HG03159 (cell line): ENCODE measurements around the gene IVD.
A peak's percentile ranks its signal among the peaks of the same experiment; 100 is the strongest.

Experiments used
- ATAC-seq: cut with Tn5 transposase; IDR thresholded peaks from one replicate; pipeline ENCODE4 v1.9.1; 2021; ENCODE audit warnings: mild to moderate bottlenecking, moderate library complexity; ENCODE audit not compliant: unreplicated experiment

IVD gene

DNA sequence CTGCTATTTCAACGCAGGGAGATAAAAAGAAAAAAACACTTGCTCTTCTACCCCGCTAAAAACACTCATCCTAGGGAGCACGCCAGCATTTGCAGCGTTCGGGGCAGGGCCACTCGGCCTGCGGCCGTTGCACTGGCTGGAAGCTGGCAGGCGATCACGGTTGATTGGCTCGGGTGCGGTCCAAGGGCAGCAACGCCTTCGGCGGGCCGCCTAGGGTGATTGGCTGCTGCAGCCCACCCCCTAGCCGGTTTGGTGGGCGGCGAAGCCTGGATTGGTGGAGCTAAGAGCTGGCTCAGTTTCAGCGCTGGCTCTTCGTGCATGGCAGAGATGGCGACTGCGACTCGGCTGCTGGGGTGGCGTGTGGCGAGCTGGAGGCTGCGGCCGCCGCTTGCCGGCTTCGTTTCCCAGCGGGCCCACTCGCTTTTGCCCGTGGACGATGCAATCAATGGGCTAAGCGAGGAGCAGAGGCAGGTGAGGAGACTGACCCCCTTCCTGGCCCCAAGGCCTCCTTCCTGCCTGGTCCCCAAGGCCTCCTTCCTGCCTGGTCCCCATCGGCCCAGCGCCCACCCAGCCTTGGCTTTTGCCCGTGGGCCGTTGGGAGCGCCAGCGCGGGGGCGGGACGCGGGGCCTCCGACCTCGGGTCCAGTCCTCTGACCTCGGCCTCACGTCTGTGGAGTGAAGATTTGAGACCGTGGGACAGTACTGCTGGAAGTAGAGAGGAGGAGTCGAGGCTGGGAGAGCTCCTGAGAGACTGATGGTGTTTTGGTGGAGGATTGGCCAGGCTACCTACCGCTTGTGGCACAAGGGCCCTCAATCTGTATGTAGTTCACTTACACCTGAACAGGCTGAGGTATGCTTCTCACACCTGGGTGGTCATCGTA, at the start of gene IVD:
Gene IVD, plus strand, starts transcription at position 295 of the 881 bp plus-strand sequence. Its CDS starts 33 bp downstream, at position 328.
- ATAC-seq, result peak; percentile 85

DNA sequence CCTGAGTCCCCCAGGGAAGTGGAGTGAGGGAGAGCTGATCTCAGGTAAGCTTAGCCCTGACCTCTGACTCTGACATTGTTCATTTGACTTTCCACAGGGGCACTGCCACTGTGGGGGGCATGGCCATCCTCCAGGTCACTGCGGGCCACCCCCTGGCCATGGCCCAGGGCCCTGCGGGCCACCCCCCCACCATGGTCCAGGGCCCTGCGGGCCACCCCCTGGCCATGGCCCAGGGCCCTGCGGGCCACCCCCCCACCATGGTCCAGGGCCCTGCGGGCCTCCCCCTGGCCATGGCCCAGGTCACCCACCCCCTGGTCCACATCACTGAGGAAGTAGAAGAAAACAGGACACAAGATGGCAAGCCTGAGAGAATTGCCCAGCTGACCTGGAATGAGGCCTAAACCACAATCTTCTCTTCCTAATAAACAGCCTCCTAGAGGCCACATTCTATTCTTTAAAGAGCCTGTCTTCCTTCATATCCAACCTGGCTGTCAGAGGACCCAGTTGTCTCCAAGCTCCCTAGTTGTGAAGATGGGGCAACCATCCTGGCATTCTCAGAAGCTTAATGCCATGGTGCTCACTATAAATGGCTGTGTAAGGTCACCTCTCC, 49.5 kb upstream of the IVD start:
- ATAC-seq, result no peak

DNA sequence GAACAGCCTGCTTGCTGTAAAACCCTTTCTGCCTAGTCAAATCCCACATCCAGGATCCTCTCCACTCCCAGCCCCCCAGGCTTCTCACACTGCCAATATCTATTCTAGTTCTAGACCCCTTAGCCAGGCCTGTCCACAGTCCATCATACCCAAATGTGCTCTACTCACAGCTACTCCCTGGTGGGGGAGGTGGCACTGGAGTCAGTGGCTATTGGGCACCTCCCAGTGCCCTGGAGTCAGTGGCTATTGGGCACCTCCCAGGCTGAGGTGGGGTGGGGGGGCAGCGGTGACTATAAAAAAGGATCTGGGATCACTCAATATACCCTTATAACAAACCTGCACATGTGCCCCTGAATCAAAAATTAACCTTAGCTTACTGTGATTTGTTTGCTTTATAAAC, 48.3 kb upstream of the IVD start:
- no peak for ATAC-seq

DNA sequence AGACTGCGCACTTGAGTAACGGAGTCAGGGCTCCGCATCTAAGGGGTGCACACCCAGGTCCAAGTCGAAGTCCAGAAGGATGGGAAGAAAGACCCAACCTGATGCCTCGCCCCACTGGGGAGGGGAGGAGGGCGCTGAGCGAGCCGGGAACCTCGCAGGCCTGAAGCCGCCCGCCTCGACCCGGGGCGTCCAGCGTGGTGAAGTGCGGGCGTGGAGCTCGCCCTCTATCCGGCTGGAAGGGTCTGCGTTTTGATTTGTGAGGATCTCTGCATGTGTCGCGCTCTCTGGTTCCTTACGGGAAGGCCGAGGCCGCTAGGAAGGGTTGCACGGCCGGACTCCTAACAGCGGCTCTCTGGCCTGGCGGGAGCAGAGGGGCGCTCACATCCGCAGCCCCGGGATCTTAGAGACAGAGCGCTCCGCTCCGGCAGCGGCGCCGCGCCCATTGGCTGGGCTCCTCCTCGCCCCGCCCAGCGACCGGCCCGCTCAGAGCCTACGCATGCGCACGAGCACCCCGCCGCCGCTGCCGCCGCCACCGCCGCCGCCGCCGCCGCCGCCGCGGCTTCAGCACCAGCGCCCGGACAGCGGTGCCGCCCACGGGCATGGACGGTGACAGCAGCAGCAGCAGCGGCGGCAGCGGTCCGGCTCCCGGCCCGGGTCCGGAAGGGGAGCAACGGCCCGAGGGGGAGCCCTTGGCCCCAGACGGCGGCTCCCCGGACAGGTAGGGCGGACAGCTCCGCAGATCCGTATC, 47.7 kb upstream of the IVD start, which contains the start of gene DISP2:
Gene DISP2, plus strand, starts transcription at position 497 of the 748 bp plus-strand sequence. Its CDS starts 103 bp downstream, at position 600.
- peak; percentile 79 for ATAC-seq

DNA sequence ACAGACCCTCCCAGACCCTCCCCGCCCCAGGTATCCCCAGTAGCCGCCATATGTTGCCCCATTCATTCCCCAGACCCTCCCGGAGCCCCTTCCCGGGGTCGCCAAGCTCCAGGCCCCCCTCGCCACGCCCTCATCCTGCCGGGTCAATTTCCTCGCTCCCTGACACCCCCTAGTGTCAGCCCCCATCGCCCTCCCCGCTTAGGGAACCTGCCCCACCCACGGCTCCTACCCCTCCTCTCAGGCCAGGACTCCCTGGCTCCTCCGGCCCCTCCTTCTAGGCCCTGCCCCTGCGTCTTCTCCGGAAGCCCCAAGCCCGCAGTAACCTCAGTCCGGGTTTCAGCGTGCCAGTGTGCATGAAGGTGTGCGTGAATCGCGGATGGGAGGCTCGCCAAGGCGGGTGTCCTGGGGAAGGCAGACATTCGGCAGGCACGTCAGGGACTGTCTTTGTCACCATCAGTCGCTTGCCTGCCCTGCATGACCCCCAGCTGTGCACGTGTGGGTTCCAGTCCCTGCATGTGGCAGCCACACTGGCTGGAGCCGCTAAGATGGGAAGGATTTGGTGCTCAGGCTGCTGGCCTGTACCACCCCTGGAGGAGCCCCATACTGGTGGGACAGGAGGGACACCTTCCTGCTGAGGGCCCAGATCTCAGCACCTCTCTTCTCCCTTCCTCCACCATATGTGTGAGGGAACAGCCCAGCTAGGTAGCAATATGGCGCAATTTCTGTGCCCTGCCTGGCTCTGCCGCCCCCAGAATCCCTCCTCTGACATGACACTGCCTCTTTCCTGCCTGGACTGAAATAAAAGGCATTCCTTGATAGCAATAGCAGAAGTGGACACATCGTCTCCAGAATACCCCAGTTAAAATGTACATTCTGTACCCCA, 46.9 kb upstream of the IVD start:
- peak; percentile 11 for ATAC-seq

DNA sequence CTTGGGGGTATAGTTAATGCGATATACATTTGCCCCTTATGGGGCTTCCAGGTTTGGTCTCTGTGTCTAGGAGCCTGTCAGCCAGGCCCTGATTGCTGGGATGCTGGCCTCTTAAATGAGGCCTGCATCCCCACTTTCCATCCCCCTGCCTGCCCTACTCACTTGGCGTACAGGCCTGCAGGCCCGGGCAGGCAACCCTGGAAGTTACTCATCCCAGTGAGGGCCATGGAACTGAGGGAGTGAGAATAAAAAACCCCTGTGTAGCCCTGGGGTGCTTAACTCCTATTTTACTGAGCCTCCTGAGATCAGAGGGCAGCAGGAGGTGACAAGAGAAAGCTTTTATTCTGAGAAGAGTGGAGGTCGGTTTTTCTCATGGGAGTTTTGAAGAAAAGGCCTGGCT, 45.6 kb upstream of the IVD start:
- ATAC-seq, result no peak

DNA sequence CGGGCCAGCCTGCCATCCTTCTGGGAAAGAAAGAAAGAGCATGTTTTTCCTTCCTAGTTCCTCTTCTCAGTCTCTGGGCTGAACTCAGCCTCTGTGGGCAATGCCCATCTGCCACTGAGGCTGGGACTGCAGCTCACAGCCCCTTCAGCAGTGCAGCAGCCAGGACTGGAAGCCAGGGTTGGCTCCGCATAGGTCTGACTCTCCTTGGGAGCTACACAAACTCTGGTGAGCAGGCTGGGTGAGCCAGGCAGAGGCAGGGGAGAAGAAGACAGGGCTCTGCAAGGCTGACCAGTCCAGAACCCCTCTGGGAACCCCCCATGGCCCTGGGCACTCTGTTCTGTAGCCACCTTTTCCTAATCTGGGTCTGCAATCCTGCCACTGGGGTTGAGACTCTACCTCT, 44.0 kb upstream of the IVD start:
- ATAC-seq, result no peak

DNA sequence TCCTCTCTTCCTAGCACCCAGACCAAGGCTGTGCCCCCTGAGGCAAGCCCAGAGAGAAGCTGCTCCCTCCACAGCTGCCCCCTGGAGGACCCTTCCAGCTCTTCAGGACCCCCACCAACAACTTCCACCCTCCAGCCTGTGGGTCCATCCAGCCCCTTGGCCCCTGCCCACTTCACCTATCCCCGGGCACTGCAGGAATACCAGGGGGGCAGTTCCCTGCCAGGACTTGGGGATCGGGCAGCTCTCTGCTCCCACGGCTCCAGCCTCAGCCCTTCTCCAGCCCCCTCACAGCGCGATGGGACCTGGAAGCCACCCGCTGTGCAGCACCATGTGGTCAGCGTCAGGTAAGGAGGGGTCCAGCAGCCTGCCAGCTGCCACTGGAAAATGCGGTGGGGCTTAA, 42.0 kb upstream of the IVD start:
- ATAC-seq, result no peak

DNA sequence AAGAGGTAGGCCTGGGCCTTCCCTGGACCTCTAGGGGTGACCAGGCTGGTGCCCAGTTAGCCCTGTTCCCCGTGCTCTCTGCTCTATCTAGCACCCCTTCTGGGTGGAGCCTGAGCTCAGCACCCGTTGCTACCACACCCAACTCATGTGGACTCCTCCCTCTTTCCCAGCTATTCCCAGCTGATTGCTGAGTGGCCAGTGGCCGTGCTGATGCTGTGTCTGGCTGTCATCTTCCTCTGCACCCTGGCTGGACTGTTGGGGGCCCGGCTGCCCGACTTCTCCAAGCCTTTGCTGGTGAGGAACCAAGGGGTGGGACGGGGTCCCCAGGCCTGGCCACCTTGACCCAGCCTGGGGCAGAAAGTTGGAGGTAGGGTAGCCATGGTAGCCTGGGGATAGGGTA, 41.3 kb upstream of the IVD start:
- ATAC-seq, result no peak

DNA sequence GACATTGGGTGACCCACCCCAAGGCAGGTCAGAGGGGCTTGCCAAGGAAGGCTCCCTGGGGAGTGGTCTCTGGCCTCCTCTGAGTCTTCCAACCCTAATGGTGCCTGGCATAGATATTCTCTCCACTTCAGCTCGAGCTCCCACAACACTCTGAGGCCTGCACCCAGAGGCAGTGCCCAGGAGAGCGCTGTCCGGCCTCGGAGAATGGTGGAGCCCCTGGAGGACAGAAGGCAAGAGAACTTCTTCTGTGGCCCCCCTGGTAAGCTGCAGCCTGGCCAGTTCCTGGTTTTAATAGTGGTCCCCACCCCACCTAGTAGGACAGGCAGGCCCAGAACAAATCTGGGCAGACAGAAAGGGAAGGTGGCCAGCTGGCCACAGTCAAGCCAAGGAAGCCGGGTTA, 40.6 kb upstream of the IVD start:
- no peak for ATAC-seq

DNA sequence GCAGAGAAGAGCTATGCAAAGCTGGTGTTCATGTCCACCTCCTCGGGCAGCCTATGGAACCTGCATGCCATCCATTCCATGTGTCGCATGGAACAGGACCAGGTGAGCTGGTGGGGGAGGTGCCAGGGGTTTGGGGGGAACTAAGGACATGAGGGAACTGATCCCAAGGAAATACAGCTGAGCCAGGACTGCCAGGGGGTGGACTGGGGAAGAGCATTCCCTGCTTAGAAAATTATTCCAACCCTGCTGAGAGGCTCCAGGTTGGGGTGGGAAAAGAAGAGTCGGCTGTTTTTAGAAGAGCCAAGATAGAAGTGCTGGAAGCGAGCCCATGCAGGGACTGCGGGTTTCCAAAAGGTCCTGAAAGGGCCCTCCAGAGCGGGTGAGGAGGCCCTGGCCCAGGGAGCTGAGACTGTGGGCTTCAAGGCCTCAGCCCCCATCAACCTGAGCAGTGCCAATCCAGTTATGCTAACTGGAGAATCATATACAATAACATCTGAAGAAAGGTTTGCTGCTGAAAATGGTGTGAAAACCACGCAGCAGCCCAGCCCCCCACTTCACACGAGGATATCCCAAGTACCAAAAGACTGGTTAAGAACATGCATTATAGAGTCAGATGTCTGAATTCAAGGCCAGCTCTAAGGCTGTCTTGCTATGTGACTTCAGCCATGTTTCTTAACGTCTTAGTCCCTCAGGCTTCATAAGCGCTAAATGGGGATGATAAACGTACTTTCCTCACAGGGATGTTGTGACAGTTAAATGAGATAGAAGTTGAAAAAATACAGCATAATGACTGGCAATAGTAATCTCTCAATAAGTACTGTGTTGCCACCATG, 39.8 kb upstream of the IVD start:
- no peak for ATAC-seq

DNA sequence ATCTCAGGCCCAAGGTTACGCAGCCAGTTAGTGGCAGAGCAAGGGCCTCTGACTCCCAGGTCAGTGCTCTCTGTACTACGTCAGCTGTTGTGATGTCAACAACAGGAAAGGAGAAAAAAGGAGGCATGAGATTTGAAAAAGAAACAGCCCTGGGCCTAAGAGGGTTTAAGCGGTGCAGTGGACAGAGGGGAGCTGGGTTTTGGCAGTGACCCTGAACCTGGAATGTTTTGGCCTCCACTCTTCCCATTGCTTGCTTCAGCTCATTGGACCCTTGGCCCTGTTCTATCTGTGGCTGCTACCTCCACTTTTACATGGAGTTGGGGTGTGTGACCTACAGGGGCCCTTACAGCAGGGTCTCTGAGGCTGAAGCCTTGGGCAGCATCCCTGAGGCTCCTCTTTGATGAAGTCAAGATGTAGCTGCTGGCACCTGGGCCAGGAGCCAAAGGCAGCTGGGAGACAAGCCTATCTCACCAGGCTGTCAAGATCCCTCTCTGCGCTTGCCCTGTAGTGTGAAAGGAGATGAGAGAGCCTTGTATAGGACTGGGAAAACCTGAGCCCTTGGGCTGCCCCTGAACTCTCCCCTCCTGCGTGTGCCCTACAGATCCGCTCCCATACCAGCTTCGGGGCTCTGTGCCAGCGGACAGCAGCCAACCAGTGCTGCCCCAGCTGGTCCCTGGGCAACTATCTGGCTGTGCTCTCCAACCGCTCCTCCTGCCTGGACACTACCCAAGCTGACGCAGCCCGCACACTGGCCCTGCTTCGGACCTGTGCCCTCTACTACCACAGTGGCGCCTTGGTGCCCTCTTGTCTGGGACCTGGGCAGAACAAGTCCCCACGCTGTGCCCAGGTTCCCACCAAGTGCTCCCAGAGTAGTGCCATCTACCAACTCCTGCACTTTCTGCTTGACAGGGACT, 38.9 kb upstream of the IVD start:
- ATAC-seq, result no peak

DNA sequence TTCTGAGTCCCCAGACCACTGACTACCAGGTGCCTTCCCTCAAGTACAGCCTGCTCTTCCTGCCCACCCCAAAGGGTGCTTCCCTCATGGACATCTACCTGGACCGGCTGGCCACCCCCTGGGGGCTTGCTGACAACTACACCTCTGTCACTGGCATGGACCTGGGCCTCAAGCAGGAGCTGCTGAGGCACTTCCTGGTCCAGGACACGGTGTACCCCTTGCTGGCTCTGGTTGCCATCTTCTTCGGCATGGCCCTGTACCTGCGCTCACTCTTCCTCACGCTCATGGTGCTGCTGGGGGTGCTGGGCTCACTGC, 38.3 kb upstream of the IVD start:
- ATAC-seq, result no peak

DNA sequence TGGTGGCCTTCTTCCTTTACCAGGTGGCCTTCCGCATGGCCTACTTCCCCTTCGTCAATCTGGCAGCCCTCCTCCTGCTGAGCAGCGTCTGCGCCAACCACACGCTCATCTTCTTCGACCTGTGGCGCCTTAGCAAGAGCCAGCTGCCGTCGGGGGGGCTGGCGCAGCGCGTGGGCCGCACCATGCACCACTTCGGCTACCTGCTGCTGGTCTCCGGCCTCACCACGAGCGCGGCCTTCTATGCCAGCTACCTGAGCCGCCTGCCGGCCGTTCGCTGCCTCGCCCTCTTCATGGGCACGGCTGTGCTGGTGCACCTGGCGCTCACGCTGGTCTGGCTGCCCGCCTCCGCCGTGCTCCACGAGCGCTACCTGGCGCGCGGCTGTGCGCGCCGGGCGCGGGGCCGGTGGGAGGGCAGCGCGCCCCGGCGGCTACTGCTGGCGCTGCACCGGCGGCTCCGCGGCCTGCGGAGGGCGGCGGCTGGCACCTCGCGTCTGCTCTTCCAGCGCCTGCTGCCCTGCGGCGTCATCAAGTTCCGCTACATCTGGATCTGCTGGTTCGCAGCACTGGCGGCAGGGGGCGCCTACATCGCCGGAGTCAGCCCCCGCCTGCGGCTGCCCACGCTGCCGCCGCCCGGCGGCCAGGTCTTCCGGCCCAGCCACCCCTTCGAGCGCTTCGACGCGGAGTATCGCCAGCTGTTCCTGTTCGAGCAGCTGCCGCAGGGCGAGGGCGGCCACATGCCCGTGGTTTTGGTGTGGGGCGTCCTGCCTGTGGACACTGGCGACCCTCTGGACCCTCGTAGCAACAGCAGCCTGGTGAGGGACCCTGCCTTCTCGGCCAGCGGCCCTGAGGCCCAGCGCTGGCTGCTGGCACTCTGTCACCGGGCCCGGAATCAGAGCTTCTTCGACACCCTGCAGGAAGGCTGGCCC, 37.6 kb upstream of the IVD start:
- peak; percentile 78 for ATAC-seq

DNA sequence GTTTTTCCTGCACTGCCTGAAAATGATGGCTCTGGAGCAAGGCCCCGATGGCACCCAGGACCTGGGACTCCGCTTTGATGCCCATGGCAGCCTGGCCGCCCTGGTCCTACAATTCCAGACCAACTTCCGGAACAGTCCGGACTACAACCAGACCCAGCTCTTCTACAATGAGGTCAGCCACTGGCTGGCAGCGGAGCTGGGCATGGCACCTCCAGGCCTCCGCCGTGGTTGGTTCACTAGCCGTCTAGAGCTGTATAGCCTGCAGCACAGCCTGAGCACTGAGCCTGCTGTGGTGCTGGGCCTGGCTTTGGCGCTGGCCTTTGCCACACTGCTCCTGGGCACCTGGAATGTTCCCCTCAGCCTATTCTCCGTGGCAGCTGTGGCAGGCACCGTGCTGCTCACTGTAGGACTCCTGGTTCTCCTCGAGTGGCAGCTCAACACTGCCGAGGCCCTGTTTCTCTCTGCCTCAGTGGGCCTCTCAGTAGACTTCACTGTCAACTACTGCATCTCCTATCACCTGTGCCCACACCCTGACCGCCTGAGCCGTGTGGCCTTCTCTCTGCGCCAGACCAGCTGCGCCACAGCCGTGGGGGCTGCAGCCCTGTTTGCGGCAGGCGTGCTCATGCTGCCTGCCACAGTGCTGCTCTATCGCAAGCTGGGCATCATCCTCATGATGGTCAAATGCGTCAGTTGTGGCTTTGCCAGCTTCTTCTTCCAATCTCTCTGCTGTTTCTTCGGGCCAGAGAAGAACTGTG, 36.7 kb upstream of the IVD start:
- no peak for ATAC-seq

DNA sequence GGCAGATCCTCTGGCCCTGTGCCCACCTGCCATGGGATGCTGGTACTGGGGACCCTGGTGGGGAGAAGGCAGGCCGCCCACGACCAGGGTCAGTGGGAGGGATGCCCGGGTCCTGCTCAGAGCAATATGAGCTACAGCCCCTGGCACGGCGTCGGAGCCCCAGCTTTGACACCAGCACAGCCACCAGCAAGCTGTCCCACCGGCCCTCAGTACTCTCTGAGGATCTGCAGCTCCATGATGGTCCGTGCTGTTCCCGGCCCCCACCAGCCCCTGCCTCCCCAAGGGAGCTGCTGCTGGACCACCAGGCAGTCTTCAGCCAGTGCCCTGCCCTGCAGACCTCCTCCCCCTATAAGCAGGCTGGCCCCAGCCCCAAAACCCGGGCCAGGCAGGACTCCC, 36.1 kb upstream of the IVD start:
- no peak for ATAC-seq

DNA sequence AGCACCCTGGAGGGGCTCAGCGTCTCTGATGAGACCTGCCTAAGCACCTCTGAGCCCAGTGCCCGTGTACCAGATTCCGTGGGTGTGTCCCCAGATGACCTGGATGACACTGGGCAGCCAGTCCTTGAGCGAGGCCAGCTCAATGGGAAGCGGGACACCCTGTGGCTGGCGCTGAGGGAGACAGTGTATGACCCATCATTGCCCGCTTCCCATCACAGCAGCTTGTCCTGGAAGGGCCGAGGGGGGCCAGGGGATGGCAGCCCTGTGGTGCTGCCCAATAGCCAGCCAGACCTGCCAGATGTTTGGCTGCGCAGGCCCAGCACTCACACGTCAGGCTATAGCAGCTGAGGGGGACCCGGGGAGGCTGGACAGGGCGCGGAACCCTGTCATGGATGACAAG, 35.6 kb upstream of the IVD start:
- ATAC-seq, result no peak
